Neutrophil (primary cell): Measurements from ENCODE around the gene ACSL6.

Source experiments
- H3K27ac ChIP-seq: fragments of 200-600 bp; sonication (generic); 2 replicates; pipeline ENCODE4 v1.5.1; 2016; ENCODE audit warnings: mild to moderate bottlenecking, moderate library complexity
- H3K27me3 ChIP-seq: fragments of 200-600 bp; sonication (generic); 2 replicates; pipeline ENCODE4 v1.6.0; 2016; ENCODE audit warnings: mild to moderate bottlenecking
- H3K36me3 ChIP-seq: fragments of 200-600 bp; sonication (generic); 2 replicates; pipeline ENCODE4 v1.5.1; 2017
- H3K4me1 ChIP-seq, 2 experiments: fragments of 200-600 bp in 1 of 2; sonication (generic) in 1 of 2; 1 replicate in 1 of 2; 2 replicates in 1 of 2; pipeline versions ENCODE4 v1.5.1 to v1.6.1; 2013 to 2016; ENCODE audit warnings: low read depth in 1 of 2, low read length in 1 of 2, mild to moderate bottlenecking in 1 of 2, moderate library complexity in 1 of 2; ENCODE audit not compliant: control insufficient read depth in 1 of 2, insufficient read depth in 1 of 2
- H3K4me3 ChIP-seq, 2 experiments: fragments of 200-600 bp in 1 of 2; sonication (generic) in 1 of 2; 1 replicate in 1 of 2; 2 replicates in 1 of 2; pipeline ENCODE4 v1.5.1; 2013 to 2016; ENCODE audit warnings: low read depth in 1 of 2, low read length in 1 of 2, mild to moderate bottlenecking in 1 of 2, moderate library complexity in 1 of 2
- H3K9me3 ChIP-seq: fragments of 200-600 bp; sonication (generic); 2 replicates; pipeline ENCODE4 v1.5.1; 2016
- TF ChIP-seq, protein P1 (sequence below): fragments of 200-600 bp; sonication (generic); IDR thresholded peaks from 2 replicates; pipeline ENCODE4 v1.5.1; 2016; ENCODE audit warnings: antibody characterized with exemption

The ACSL6 gene

DNA sequence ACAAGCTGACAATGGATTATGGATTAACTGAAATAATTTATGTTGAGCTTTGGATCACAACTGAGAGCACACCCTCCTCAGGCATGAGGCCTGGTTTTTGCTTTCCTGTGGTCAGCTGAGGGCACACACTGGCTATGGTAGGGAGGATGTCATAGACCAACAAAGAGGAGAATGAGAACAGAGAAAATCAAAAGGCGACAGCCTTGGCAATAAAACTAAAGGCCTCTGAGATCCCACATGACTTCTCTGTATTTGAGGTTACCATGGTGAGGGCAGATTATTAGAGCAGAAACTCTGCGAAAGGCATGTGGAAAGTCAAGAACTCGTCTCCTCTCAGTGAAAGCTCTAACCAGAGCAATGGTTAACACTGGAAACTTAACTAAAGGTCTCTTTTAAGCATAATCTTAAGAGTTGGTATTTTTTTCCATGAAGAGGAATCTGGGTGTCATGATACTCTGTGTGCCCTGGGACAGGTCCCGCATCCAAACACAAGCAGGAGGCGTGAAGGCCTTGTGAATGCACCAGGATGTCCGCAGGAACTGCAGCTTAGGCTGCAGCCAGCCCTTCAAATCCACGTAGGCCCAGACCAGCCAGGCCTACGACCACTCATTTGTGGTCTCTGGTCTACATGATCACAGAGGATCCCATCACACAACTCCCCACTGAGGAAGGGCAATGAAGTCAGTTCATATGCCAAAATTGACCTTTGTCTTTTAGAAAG is 53.6 kb downstream of the ACSL6 start:
- H3K27ac ChIP-seq: no peak overlapping the region
- TF ChIP-seq, protein P1, sequence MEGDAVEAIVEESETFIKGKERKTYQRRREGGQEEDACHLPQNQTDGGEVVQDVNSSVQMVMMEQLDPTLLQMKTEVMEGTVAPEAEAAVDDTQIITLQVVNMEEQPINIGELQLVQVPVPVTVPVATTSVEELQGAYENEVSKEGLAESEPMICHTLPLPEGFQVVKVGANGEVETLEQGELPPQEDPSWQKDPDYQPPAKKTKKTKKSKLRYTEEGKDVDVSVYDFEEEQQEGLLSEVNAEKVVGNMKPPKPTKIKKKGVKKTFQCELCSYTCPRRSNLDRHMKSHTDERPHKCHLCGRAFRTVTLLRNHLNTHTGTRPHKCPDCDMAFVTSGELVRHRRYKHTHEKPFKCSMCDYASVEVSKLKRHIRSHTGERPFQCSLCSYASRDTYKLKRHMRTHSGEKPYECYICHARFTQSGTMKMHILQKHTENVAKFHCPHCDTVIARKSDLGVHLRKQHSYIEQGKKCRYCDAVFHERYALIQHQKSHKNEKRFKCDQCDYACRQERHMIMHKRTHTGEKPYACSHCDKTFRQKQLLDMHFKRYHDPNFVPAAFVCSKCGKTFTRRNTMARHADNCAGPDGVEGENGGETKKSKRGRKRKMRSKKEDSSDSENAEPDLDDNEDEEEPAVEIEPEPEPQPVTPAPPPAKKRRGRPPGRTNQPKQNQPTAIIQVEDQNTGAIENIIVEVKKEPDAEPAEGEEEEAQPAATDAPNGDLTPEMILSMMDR: no peak
- no peaks in the 10 kb centered on the region for H3K36me3 ChIP-seq
- no peaks in the 10 kb centered on the region for H3K9me3 ChIP-seq
- H3K27me3 ChIP-seq: peaks cover 3% of the 10 kb centered on the region
- no peaks in the 10 kb centered on the region for H3K4me1 ChIP-seq
- no peak overlapping the region for H3K4me3 ChIP-seq

- Histone ChIP-seq H3K36me3 (no peaks in the 10 kb centered on the region), H3K4me1 (no peaks in the 10 kb centered on the region), H3K27me3 (peaks cover 3% of the 10 kb centered on the region), H3K9me3 (no peaks in the 10 kb centered on the region), H3K27ac (no peak overlapping the region), H3K4me3 (no peak overlapping the region)
- TF ChIP-seq, protein P1: no peak
These were observed 57.5 kb downstream of the ACSL6 start for GRCh38 chr5:131953969-131954368.

DNA sequence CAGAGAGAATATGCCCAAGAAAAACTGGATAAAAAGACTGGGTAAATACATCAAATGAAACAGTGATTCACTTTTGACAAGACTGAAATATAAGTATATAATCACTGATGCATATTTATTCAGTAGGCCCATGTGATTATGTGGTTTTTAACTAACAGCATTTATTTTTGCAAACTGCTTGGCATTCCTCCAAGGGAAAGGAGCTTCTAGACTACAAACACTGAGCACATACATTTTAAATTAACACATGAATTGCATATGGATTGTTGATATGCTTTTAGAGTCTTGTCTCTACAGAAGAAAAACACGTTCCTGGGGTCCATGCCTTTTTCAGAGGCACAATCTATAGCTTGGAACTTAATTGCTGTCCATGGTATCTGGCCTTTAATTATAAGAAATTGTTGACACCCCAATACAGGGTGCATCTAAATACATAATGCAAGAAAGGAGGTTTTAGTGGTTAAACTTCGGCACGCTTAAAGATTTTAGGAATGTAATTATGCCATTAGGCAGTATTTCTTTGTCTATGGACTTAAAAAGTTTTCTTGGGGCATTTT is 59.1 kb downstream of the ACSL6 start:
- Histone ChIP-seq H3K27ac (no peak overlapping the region), H3K9me3 (no peaks in the 10 kb centered on the region), H3K27me3 (peaks cover 3% of the 10 kb centered on the region), H3K4me3 (no peak overlapping the region), H3K4me1 (no peaks in the 10 kb centered on the region), H3K36me3 (no peaks in the 10 kb centered on the region)
- TF ChIP-seq, protein P1: no peak

GRCh38 chr5:131950706-131951105 is 60.8 kb downstream of the ACSL6 start:
- Histone ChIP-seq H3K36me3 (no peaks in the 10 kb centered on the region), H3K27me3 (peaks cover 3% of the 10 kb centered on the region), H3K4me1 (no peaks in the 10 kb centered on the region), H3K9me3 (no peaks in the 10 kb centered on the region), H3K27ac (no peak overlapping the region), H3K4me3 (no peak overlapping the region)
- TF ChIP-seq, protein P1: no peak

DNA sequence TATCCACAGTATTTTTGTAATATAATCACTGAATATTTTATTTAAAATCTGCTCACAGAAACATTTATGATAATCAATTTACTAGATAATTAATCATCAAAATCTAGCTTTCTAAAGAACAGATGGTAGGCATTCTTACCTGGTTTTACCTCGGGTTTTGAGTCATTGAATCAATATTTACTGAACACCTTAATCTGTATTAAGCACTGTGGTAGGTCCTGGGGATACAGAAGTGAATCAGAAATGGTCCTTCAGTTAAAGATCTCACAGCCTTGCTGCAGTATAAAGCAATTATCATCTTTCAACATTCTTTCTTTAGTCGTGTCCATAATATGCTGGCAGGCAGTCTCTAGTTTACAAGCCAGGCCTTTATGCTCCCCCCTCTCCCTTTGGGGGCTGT is 64.0 kb downstream of the ACSL6 start:
- TF ChIP-seq, protein P1: no peak
- Histone ChIP-seq H3K9me3 (no peaks in the 10 kb centered on the region), H3K4me3 (no peak overlapping the region), H3K27ac (no peak overlapping the region), H3K36me3 (no peaks in the 10 kb centered on the region), H3K27me3 (no peaks in the 10 kb centered on the region), H3K4me1 (peaks cover 6 to 9% of the 10 kb centered on the region in 2 experiments)
